HG02840 (cell line): Measurements from ENCODE around the gene TRIM54.

Experiments used
- ATAC-seq: cut with Tn5 transposase; IDR thresholded peaks from one replicate; pipeline ENCODE4 v1.9.1; 2021; ENCODE audit warnings: mild to moderate bottlenecking, moderate library complexity, moderate number of reproducible peaks; ENCODE audit not compliant: unreplicated experiment, low FRiP score

Gene TRIM54, protein sequence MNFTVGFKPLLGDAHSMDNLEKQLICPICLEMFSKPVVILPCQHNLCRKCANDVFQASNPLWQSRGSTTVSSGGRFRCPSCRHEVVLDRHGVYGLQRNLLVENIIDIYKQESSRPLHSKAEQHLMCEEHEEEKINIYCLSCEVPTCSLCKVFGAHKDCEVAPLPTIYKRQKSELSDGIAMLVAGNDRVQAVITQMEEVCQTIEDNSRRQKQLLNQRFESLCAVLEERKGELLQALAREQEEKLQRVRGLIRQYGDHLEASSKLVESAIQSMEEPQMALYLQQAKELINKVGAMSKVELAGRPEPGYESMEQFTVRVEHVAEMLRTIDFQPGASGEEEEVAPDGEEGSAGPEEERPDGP

DNA sequence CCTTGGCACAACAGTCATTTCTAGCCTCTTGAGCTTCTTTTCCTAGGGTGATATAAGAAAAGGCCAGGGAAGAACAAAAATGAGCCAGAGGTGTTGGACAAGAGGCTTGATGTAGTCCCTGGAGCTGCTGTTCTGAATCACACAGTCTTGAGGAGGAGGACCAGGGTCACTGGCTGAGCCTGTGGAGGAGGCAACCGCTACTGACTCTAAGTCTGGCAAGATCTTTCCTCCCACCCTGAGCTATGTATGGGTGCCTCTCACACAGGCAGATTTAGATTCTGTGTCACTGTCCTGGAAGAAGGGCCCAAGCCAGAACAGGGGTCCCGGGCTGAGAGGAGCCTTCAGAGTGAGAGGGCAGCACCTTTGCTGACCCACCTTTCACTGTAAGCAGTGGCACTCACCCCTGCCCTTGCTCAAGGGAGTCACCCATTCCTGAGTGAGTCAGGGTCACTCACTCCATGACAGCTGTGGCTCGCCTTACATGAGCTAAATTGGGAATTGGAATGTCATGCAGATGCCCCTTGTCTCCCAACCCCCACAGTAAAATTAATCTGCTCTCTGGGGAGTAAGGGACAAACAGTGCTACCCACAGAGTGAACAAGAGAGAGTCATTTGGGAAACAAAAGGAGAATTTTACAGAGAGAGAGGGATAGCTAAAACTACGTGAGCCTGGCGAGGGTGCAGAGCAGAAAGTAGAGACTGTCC is at the start of gene TRIM54:
Gene TRIM54, plus strand, starts transcription at position 575 of the 705 bp plus-strand sequence. CDS start 303 bp downstream, outside the sequence.
- no peak for ATAC-seq

DNA sequence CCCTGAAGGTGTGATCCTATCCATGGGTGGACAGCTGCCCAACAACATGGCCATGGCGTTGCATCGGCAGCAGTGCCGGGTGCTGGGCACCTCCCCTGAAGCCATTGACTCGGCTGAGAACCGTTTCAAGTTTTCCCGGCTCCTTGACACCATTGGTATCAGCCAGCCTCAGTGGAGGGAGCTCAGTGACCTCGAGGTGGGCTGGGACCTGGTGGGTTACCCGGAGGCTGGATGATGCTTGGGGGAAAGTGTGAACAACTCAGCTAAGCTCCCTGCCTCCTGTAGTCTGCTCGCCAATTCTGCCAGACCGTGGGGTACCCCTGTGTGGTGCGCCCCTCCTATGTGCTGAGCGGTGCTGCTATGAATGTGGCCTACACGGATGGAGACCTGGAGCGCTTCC is 48.9 kb upstream of the TRIM54 start:
- ATAC-seq, result no peak

DNA sequence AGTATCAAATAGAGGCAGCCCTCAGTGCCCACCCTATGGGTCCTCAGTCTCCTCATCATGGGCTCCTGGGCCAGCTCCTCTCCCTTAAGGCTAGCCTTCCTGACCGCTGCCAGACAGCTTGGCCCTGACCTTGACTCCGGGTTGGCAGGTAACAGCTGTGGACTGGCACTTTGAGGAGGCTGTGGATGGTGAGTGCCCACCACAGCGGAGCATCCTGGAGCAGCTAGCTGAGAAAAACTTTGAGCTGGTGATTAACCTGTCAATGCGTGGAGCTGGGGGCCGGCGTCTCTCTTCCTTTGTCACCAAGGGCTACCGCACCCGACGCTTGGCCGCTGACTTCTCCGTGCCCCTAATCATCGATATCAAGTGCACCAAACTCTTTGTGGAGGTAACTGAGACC is 46.1 kb upstream of the TRIM54 start:
- no peak for ATAC-seq

DNA sequence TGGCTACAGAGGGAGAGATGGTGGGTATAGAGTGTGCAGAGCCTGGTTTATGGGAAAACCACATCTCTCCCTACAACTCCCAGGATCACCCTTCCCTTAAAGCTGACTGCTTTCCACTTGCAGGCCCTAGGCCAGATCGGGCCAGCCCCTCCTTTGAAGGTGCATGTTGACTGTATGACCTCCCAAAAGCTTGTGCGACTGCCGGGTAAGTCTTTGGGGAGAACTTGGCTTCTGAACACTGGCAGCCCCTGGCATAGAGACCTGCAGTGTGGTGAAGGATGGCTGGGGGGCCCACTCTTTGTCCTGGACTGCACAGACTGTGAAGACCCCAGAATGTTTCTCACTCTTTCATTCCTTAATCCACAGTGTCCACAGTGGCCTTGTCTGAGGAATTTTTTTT is 45.6 kb upstream of the TRIM54 start:
- no peak for ATAC-seq

DNA sequence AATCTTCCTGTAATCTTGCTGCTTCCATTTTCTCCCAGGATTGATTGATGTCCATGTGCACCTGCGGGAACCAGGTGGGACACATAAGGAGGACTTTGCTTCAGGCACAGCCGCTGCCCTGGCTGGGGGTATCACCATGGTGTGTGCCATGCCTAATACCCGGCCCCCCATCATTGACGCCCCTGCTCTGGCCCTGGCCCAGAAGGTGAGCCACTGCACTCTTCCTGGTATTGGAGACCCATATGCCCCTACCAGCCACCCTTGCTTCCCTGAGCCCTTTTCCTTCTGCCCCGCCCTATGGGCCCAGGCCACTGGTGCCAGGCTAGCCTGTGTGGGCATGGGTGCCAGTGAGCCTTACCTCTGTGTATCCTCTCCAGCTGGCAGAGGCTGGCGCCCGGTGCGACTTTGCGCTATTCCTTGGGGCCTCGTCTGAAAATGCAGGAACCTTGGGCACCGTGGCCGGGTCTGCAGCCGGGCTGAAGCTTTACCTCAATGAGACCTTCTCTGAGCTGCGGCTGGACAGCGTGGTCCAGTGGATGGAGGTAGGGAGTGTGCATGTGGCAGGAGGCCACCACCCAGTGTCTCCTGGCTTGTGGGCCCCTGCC is 44.8 kb upstream of the TRIM54 start:
- ATAC-seq, result no peak

DNA sequence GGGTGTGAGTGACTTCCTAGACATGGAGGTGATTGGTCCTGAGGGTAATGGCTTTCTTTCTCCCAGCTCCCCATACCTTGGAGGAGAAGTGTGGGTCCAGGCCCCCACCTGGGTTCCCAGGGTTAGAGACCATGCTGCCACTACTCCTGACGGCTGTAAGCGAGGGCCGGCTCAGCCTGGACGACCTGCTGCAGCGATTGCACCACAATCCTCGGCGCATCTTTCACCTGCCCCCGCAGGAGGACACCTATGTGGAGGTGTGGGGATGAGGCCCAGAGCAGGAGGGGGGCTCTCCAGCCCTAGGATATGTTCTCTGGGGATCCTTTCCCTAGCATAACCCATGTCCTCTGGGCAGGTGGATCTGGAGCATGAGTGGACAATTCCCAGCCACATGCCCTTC is 43.3 kb upstream of the TRIM54 start:
- no peak for ATAC-seq

DNA sequence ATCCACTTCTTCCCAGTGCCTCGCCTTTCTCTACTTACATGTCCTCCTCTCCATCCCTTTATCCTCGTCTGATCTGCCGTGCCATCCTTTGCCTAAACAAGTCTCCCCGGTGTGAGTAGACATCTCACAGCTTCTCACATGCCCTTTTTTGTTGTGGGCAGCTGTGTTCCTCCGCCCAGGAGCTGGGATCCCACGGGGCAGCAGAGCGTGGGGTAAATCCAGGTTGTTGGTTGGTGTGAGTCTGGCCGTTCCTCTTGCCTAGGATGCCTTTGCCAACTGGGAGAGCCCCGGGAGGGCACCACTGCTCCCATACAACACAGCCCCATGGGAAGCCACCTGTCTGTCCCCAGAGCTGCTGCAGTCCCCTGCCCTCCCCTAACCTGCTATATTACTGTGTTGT is 41.8 kb upstream of the TRIM54 start:
- ATAC-seq, result no peak

DNA sequence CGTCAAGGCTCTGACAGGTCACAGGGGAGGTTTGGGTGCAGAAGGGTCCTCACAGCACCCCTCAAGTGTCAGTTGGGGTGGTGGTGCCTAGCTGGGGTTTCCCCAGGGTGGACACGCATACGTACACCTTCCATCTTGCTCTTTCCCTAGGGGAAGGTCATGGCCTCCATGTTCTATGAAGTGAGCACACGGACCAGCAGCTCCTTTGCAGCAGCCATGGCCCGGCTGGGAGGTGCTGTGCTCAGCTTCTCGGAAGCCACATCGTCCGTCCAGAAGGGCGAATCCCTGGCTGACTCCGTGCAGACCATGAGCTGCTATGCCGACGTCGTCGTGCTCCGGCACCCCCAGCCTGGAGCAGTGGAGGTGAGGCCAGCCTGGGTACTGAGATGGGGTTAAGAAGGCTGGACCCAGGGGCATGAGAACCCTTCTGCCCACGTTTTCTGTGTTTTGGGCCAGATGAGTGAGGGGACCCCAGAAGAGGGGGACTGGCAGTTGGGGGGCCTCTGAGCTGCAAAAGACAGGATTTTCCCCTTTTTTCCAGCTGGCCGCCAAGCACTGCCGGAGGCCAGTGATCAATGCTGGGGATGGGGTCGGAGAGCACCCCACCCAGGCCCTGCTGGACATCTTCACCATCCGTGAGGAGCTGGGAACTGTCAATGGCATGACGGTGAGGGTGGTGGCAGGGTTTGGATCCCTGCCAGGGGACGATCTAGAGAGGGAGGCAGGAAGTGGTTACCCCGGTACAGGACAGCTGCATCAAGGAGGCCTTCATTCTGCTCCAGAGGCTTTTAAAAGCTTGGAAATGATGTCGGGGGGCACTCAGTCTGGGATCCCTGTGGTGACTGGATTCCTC is 40.2 kb upstream of the TRIM54 start:
- ATAC-seq, result no peak

DNA sequence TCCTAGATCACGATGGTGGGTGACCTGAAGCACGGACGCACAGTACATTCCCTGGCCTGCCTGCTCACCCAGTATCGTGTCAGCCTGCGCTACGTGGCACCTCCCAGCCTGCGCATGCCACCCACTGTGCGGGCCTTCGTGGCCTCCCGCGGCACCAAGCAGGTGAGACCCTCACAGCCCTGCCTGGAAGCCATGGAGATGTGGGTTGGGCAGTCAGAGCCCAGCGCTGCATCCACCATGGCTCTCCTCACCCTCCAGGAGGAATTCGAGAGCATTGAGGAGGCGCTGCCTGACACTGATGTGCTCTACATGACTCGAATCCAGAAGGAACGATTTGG is 39.6 kb upstream of the TRIM54 start:
- ATAC-seq, result no peak

DNA sequence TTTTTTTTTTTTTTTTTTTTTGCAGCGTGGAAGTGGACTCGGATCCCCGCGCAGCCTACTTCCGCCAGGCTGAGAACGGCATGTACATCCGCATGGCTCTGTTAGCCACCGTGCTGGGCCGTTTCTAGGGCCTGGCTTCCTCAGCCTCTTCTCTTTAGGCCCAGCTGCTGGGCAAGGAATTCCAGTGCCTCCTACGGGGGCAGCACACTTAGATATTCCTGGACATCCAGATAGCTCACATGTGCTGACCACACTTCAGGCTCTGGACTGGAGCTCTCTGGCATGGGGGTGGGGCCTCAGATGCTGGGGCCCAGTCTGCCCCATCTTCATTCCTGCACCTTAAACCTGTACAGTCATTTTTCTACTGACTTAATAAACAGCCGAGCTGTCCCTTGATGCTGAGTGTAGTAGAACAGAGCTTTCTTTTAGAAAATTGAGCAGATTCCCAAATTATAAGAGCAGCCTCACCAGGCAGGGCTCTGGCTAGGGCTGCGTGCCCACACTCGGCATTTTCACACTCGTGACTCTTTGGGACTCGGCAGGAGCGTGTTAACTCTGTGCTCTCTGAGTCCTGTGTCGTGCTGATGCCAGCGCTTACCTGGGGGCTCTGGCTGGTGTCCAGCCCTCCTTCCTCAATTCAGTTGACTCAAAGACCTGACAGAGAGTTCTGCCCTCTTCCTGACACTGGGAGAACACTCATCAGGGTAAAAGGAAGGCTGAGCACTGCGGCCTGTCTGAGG is 38.7 kb upstream of the TRIM54 start:
- no peak for ATAC-seq

DNA sequence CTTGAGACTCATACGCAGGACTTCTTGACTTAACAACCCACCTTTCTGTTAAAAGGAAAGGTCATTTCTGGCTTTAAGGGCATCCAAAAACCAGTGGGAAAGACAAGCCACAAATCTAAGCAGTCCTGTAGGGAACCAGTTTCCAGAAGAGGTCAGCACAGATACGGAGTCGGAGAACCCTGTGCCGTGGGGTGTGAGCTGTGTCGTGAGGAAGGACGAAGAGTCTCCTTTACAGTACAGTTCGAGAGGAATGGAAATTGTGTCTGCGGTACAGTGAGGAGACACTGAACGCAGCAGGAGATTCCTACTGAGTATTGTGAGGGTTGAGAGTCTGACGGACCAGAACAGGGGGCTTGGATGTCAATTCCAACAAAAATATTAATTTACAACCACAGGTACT is 37.1 kb upstream of the TRIM54 start:
- no peak for ATAC-seq

DNA sequence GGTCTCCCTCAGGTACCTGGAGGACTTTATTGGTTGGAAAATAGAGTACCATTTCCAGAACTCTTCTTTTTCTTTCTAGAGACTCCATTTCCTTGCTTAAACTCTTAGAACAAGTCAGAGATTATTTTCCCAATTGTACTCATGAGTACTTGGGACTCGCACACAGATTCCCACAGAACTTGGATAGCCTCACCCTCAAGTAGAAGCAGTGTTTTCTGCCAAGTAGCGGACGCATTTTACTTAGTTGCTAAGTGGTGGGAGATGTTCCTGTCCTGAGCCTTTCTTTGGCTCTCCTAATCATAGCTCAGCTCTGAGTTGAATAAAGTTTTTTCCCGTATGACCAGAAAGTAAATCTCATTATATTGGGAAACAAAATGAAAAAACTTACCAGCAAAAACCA is 36.6 kb upstream of the TRIM54 start:
- ATAC-seq, result no peak

DNA sequence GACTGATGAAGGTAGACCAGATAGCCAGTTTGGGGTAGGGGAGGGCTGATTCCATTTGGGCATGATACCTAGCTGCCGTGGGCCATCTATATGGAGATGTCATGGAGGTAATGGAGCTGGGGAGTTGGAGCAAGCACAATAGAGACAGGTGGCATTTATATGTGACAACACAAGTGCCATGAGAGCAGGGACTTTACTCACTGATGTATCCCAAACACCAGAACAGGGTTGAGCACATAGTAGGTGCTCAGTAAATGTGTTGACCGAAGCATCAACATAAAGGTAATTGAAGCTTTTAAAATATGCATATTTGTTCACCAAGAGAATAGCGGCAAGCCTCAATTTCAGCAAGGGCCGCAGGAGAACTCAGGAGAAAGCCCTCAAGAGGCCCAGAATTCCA is 34.3 kb upstream of the TRIM54 start:
- ATAC-seq, result no peak

DNA sequence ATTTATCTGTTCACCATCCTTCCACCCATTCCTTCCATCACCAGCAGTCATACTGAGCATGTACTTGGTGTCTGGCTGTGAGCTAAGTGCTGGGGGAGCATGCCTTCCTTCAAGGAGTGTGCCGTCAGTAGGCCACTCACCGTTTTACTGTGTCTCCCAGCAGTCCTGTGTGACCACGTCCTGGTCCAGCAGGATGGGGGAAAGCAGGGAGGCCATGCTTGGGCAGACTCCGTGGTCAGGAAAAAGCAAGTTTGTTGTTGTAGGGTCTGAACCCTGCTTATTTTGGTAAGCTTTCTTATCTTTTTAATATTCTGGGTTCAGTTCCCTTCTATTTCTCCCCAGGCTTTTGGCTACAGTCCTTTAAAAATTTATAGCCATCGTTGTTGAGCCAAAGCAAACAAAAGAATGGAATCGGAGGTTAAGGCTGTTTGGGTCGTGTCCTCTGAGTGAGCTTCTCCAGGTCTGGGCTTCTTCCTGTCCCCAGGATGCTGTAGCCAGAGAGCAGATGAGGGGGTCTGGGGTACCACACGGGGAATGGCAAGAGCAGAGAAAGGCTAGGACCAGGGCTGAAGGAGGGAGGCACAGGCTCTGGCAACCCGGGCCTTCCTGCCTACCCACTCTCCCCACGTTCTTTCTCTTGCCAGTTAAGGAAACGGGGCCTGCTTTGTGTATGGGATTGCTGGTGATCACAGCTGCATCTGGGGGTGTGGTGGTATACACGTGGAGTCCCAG is 32.9 kb upstream of the TRIM54 start:
- ATAC-seq, result no peak

DNA sequence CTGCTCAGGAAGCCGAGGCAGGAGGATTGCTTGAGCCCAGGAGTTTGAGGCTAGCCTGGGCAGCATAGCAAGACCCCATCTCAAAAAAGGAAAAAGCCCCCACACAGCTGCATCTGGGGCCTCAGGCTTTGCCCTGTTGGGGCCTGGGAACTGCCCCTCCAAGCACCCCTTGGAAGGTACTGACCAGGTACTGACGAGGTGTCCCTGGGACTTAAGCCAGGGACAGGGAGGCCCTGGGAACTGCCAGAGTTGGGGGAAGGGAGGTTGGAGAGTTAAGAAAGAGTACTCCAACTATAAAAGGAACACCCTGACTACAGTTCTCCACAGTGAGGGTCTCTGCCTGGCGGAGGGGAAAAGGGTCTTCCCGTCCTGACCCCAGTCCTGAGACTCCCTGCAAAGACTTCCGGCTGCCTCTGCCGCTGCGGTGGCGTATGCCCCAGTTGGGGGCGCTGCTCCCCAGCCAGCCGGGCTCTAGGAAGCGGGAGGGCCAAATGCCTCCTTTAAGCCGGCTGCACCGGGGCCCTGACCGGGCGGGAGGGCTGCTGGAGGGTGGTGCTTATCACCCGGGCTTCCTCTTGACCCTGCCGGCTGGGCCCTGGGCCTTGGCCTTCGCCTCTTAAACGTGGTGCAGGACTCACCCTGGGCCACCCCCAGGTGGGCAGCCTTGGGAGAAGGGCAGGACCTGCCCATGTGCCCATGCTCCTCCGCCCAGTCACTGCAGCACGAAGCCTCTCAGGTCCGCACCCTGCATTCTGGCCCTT is 32.2 kb upstream of the TRIM54 start:
- no peak for ATAC-seq

DNA sequence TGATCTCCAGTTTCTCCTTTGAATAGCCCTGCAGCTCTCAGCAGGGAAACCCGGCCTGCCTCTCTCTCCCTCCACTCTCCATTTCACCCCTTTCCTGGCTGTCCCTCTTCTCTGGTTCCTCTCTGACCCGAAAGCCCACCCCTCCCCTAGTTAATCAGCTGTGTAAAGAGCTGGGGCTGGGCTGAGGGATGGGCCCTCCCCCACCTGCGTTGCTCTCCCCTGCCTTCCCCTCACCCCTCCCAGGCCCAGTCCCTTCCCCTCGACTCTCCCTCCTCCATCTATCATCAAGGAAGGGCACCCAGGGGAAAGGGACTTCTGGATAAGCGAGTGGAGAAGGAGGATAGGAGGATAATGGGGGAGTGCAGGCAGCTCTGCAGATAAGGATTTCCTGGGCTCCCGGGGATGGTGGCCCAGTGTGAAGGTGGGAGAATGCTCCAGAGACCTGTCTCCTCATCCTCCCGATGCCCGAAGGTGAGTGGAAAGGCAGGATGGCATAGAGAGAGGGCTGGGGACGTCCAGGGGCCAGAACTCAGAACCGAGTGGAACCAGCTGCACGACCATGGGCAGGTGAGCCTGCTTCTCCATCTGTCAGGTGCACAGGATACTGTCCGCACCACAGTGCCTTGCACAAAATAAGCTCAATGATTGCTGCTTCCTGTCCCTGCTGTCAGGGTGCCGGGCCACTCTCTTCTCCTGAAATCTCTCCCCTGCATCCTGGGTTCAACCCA is 31.4 kb upstream of the TRIM54 start:
- ATAC-seq, result no peak

DNA sequence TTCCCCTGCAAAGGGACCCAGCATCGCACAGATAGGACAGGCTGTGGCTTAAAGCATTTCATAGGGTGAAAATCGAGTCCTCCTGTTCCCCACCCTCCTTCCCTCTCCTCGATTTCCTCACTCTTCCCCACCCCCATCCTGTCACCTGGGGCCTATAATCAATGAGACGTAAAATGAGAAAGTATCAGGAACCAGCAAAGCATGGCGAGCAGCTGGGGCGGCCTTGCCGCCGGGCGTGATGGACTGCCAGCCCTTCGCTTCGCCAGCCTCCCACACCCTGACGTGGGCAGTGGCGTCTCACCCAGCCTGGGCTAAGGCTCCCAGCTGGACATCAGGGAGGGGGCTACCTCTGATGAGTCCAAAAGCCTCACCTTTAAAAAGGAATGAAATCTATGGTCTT is 30.5 kb upstream of the TRIM54 start:
- ATAC-seq, result no peak

DNA sequence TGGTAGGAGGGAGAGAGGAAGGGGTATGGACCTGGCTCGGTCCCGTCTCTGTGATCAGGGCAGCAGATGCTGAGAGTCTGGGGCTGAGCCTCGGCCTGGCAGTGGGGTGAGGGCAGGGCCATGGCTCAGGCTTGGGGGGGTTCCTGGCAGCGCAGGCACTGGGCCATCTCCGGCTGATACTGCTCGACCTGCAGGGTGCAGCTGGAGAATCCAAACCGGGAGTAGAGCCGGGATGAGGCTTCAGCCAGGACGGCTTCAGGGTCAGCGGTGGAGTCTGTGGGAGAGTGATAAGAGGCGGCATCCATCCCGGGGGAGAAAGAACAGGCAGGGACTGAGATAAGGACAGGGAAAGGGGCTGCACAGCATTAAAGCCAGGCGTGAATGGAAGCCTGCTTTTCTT is 27.0 kb upstream of the TRIM54 start:
- ATAC-seq, result no peak
